T-helper 1 cell treated with Interleukin-12 subunit alpha and Interleukin-12 subunit beta and Interleukin-4 antibody, amounts not matched to agents 30 ng/mL and 1 ng/mL, for 36 hours (primary cell): ENCODE data around the gene MYH16. TPM values are rescaled to one million over a fixed set of nuclear protein-coding genes. Genes with fewer than 3 reads are reported as not detected.

Experiments
- intact Hi-C: fragments of 100-400 bp; cut with micrococcal nuclease; formaldehyde crosslinking; loops from one replicate; pipeline ENCODE4 v1.15.1; 2024
- total RNA-seq: library from RNA; stranded (reverse); gene quantifications from 2 replicates; pipeline ENCODE4 v1.2.3, GENCODE V29; 2022

MYH16 gene
- total RNA-seq, 1 donor from 2014 or later: not detected

GRCh38 chr7:99301496-99301895, 28.9 kb downstream of the MYH16 start:
- intact Hi-C loops: no loop called here

GRCh38 chr7:99305473-99306260, 33.0 kb downstream of the MYH16 start:
- intact Hi-C loops: no loop called here

- intact Hi-C loops: no loop called here
Observed at GRCh38 chr7:99308461-99309074, 35.9 kb downstream of the MYH16 start.

GRCh38 chr7:99309111-99309510, 36.5 kb downstream of the MYH16 start:
- intact Hi-C loops: no loop called here

- intact Hi-C loops: loop anchor here (5.0 kb wide), 2 partner anchors 527 to 878 kb away; no protein-coding TSS in a partner anchor
Observed at GRCh38 chr7:99310004-99310403, 37.4 kb downstream of the MYH16 start.

- intact Hi-C loops: loop anchor here (2.0 to 5.0 kb wide), 4 partner anchors 37 to 879 kb away; partner anchors contain the start of gene SMURF1
Observed at GRCh38 chr7:99311702-99312101, 39.1 kb downstream of the MYH16 start.

GRCh38 chr7:99312316-99313203, 39.9 kb downstream of the MYH16 start:
- intact Hi-C loops: loop anchor here (1.0 to 5.0 kb wide), 6 partner anchors 13 to 880 kb away; partner anchors contain the start of genes ARPC1A and SMURF1

GRCh38 chr7:99313204-99313573, 40.5 kb downstream of the MYH16 start:
- intact Hi-C loops: loop anchor here (1.0 to 5.0 kb wide), 6 partner anchors 12 to 881 kb away; partner anchors contain the start of genes ARPC1A and SMURF1

- intact Hi-C loops: loop anchor here (5.0 kb wide), 2 partner anchors 523 to 882 kb away; no protein-coding TSS in a partner anchor
Observed at GRCh38 chr7:99314504-99314903, 41.9 kb downstream of the MYH16 start.

- intact Hi-C loops: loop anchor here (10.0 kb wide), 1 partner anchor 1066 kb away; the partner anchor contains the start of gene TECPR1
Observed at GRCh38 chr7:99320371-99320770, 47.7 kb downstream of the MYH16 start.

- intact Hi-C loops: loop anchor here (10.0 kb wide), 1 partner anchor 1068 kb away; the partner anchor contains the start of gene TECPR1
Observed at GRCh38 chr7:99322659-99323058, 50.0 kb downstream of the MYH16 start.

- intact Hi-C loops: loop anchor here (10.0 kb wide), 1 partner anchor 1070 kb away; the partner anchor contains the start of gene TECPR1
Observed at GRCh38 chr7:99324559-99324958, 51.9 kb downstream of the MYH16 start.

- intact Hi-C loops: loop anchor here (1.0 to 10.0 kb wide), 5 partner anchors 12 to 1070 kb away; partner anchors contain the start of genes SMURF1, TECPR1 and TRRAP
Observed at GRCh38 chr7:99325001-99325493, 52.4 kb downstream of the MYH16 start.

- intact Hi-C loops: loop anchor here (1.0 to 10.0 kb wide), 7 partner anchors 12 to 1071 kb away; partner anchors contain the start of genes BUD31, PDAP1, SMURF1 and TECPR1
Observed at GRCh38 chr7:99325592-99326407, 53.2 kb downstream of the MYH16 start, which contains the start of gene ARPC1A. ARPC1A (plus strand) TSS chr7:99325898; CDS start chr7:99333354, 7,456 bp downstream.

- intact Hi-C loops: loop anchor here (1.0 to 10.0 kb wide), 4 partner anchors 82 to 1072 kb away; partner anchors contain the start of genes BUD31, PDAP1, TECPR1 and TRRAP
Observed at GRCh38 chr7:99326408-99326782, 53.8 kb downstream of the MYH16 start.

GRCh38 chr7:99330314-99330961, 57.8 kb downstream of the MYH16 start:
- intact Hi-C loops: loop anchor here (1.0 kb wide), 1 partner anchor 49 kb away; no protein-coding TSS in a partner anchor

GRCh38 chr7:99331002-99331401, 58.4 kb downstream of the MYH16 start:
- intact Hi-C loops: no loop called here

GRCh38 chr7:99339595-99339994, 67.0 kb downstream of the MYH16 start:
- intact Hi-C loops: no loop called here

- intact Hi-C loops: no loop called here
Observed at GRCh38 chr7:99340659-99341058, 68.0 kb downstream of the MYH16 start.
